Gastrocnemius medialis (tissue), 4 donors: ENCODE data around the gene CLMN. TPM values are rescaled to one million over a fixed set of nuclear protein-coding genes. Genes with fewer than 3 reads are reported as not detected.
A peak's percentile ranks its signal among the peaks of the same experiment; 100 is the strongest.

ENCODE experiments used
- ATAC-seq, 2 donors: fragments of 150-250 bp; one replicate each; pipeline ENCODE4 v1.9.1; 2016
- DNase-seq, 2 donors: peaks; one replicate each; pipeline ENCODE4 v3.0.0-alpha.2; 2019
- H3K27ac ChIP-seq, 4 donors: fragments of 200-600 bp; sonication (generic); 1 replicate in 1 of 4; 2 replicates in 3 of 4; pipeline ENCODE4 v1.5.1; 2016 to 2018; ENCODE audit warnings: mild to moderate bottlenecking in 2 of 4, moderate library complexity in 1 of 4
- H3K27me3 ChIP-seq, 3 donors: fragments of 200-600 bp; sonication (generic) in 2 of 3; 1 replicate in 1 of 3; 2 replicates in 2 of 3; pipeline versions ENCODE4 v1.5.1 to v1.6.0; 2016 to 2019; ENCODE audit warnings: mild to moderate bottlenecking in 1 of 3, moderate library complexity in 1 of 3
- H3K36me3 ChIP-seq, 2 donors: fragments of 200-600 bp; sonication (generic) in 1 of 2; one replicate each; pipeline ENCODE4 v1.5.1; 2017 to 2018
- H3K4me1 ChIP-seq, 2 donors: fragments of 200-600 bp; sonication (generic) in 1 of 2; one replicate each; pipeline ENCODE4 v1.5.1; 2016 to 2017; ENCODE audit warnings: mild to moderate bottlenecking in 2 of 2
- H3K4me3 ChIP-seq, 4 donors: fragments of 200-600 bp; sonication (generic) in 3 of 4; 1 replicate in 1 of 4; 2 replicates in 3 of 4; pipeline ENCODE4 v1.5.1; 2016 to 2019; ENCODE audit warnings: mild to moderate bottlenecking in 2 of 4
- H3K9me3 ChIP-seq, 3 donors: fragments of 200-600 bp; sonication (generic) in 2 of 3; 1 replicate in 1 of 3; 2 replicates in 2 of 3; pipeline ENCODE4 v1.5.1; 2016 to 2019
- POLR2A ChIP-seq, 2 donors: fragments of 450-650 bp; IDR thresholded peaks; one replicate each; pipeline ENCODE4 v1.6.1; 2017; ENCODE audit warnings: antibody characterized with exemption in 2 of 2, mild to moderate bottlenecking in 2 of 2, moderate library complexity in 2 of 2
- in situ Hi-C, 4 donors: fragments of 200-750 bp; cut with MboI; loops; one replicate each; pipeline versions ENCODE4 v1.15.0 to v1.8.0; 2017; ENCODE audit warnings: low sequenced_read_pairs in 4 of 4
- intact Hi-C: fragments of 100-400 bp; cut with DNase I; formaldehyde crosslinking; loops from one replicate; pipeline ENCODE4 v1.15.1; 2023; ENCODE audit warnings: low total_unique reads
- total RNA-seq, 4 donors: library from RNA; depleted of rRNA; stranded (reverse); fragments of >200 nt; gene quantifications; one replicate each; pipeline versions ENCODE4 v1.1.0 to v1.2.3, GENCODE V29; 2016
- TF ChIP-seq, protein P1 (sequence below), 5 experiments: fragments of 450-650 bp in 3 of 5; fragments of 200-600 bp in 2 of 5; sonication (generic) in 2 of 5; IDR thresholded peaks in 4 of 5; conservative IDR thresholded peaks in 1 of 5; 1 replicate in 4 of 5; 2 replicates in 1 of 5; pipeline ENCODE4 v1.5.1; 2016 to 2019; ENCODE audit warnings: antibody characterized with exemption in 5 of 5, mild to moderate bottlenecking in 3 of 5, moderate library complexity in 3 of 5

The CLMN gene
- total RNA-seq, 4 donors from 2014 or later, result 3.8 to 8.8 (median 5.8) TPM

GRCh38 chr14:95345032-95345431 is 25.3 kb upstream of the CLMN start:
- DNase-seq (no peak), ATAC-seq (no peak)
- H3K36me3 ChIP-seq, result no peaks in the 10 kb centered on the region
- no peak overlapping the region for H3K27ac ChIP-seq
- in situ Hi-C loops (no loop called here), intact Hi-C loops (no loop called here)
- no peak for TF ChIP-seq POLR2A (IDR thresholded peaks at IDR 0.05)
- TF ChIP-seq, protein P1, sequence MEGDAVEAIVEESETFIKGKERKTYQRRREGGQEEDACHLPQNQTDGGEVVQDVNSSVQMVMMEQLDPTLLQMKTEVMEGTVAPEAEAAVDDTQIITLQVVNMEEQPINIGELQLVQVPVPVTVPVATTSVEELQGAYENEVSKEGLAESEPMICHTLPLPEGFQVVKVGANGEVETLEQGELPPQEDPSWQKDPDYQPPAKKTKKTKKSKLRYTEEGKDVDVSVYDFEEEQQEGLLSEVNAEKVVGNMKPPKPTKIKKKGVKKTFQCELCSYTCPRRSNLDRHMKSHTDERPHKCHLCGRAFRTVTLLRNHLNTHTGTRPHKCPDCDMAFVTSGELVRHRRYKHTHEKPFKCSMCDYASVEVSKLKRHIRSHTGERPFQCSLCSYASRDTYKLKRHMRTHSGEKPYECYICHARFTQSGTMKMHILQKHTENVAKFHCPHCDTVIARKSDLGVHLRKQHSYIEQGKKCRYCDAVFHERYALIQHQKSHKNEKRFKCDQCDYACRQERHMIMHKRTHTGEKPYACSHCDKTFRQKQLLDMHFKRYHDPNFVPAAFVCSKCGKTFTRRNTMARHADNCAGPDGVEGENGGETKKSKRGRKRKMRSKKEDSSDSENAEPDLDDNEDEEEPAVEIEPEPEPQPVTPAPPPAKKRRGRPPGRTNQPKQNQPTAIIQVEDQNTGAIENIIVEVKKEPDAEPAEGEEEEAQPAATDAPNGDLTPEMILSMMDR (IDR thresholded peaks at IDR 0.05 in 4 of 5, conservative IDR thresholded peaks at IDR 0.05 in 1 of 5), result no peak
- no peaks in the 10 kb centered on the region for H3K4me1 ChIP-seq
- H3K9me3 ChIP-seq, result no peaks in the 10 kb centered on the region
- no peaks in the 10 kb centered on the region for H3K27me3 ChIP-seq
- H3K4me3 ChIP-seq, result no peak overlapping the region

GRCh38 chr14:95344536-95344935 is 24.8 kb upstream of the CLMN start:
- Histone ChIP-seq H3K27me3 (no peaks in the 10 kb centered on the region), H3K9me3 (no peaks in the 10 kb centered on the region), H3K4me1 (no peaks in the 10 kb centered on the region), H3K27ac (no peak overlapping the region), H3K36me3 (no peaks in the 10 kb centered on the region), H3K4me3 (no peak overlapping the region)
- DNase-seq (no peak), ATAC-seq (no peak)
- no peak for TF ChIP-seq POLR2A (IDR thresholded peaks at IDR 0.05)
- TF ChIP-seq, protein P1 (IDR thresholded peaks at IDR 0.05 in 4 of 5, conservative IDR thresholded peaks at IDR 0.05 in 1 of 5), result no peak
- in situ Hi-C loops (no loop called here), intact Hi-C loops (no loop called here)

GRCh38 chr14:95341564-95341963 is 21.9 kb upstream of the CLMN start:
- TF ChIP-seq, protein P1 (IDR thresholded peaks at IDR 0.05 in 4 of 5, conservative IDR thresholded peaks at IDR 0.05 in 1 of 5), result no peak
- no peak for TF ChIP-seq POLR2A (IDR thresholded peaks at IDR 0.05)
- in situ Hi-C loops, result no loop called here
- Histone ChIP-seq H3K9me3 (no peaks in the 10 kb centered on the region), H3K4me1 (no peaks in the 10 kb centered on the region), H3K36me3 (no peaks in the 10 kb centered on the region), H3K4me3 (no peak overlapping the region), H3K27me3 (peaks cover 0 to 4% (median 0%) of the 10 kb centered on the region in 3 donors), H3K27ac (no peak overlapping the region)
- no peak for DNase-seq
- no peak for ATAC-seq
- intact Hi-C loops, result no loop called here

DNA sequence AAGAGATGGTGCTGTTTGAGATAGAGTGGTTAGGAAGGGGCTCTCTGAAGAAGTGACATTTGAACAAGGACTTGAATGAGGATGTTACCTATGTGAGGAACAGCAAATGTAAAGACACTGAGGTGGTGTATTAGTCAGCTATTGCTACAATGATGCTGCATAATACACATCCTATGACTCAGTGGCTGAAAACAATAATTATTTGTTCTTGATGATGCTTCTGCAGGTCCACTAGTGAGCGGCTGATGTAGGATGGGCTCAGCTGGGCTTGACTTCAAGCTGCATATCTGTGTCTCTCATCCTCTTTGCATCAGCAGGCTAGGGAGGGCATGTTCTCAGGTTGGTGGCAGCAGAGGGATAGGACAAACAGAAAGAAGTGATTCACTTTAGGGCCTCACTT is 21.4 kb upstream of the CLMN start:
- H3K27ac ChIP-seq, result no peak overlapping the region
- no peaks in the 10 kb centered on the region for H3K36me3 ChIP-seq
- TF ChIP-seq POLR2A (IDR thresholded peaks at IDR 0.05), result no peak
- TF ChIP-seq, protein P1 (IDR thresholded peaks at IDR 0.05 in 4 of 5, conservative IDR thresholded peaks at IDR 0.05 in 1 of 5), result no peak
- DNase-seq, result no peak
- ATAC-seq, result no peak
- in situ Hi-C loops (no loop called here), intact Hi-C loops (no loop called here)
- H3K27me3 ChIP-seq, result peaks cover 0 to 4% (median 0%) of the 10 kb centered on the region in 3 donors
- no peaks in the 10 kb centered on the region for H3K4me1 ChIP-seq
- H3K9me3 ChIP-seq, result no peaks in the 10 kb centered on the region
- no peak overlapping the region for H3K4me3 ChIP-seq

DNA sequence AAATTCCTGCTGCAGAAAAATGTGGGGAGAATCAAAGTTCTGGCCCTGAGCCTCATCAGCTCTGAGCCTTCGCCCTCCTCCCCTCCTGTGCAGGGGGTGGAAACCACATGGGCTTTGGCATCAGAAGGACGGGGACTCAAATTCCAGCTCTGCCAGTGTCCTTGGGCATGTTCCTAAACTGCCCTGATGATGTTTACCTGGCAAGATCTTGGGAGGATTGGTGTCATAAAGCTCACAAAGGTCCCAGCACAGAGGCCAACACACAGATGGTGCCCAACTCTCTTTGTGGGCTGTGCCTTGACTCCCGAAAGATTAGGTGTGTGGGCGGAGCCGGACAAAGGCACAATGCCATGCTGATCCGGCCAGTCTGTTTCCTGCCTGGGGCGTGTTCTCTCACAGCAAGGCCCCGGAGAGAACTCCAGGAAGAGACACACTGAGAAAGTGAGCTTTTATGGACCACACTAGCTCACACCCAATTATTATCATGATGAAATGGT is 20.5 kb upstream of the CLMN start:
- TF ChIP-seq POLR2A (IDR thresholded peaks at IDR 0.05), result no peak
- TF ChIP-seq, protein P1 (IDR thresholded peaks at IDR 0.05 in 4 of 5, conservative IDR thresholded peaks at IDR 0.05 in 1 of 5), result no peak
- intact Hi-C loops, result no loop called here
- Histone ChIP-seq H3K36me3 (no peaks in the 10 kb centered on the region), H3K27me3 (peaks cover 0 to 4% (median 0%) of the 10 kb centered on the region in 3 donors), H3K27ac (no peak overlapping the region), H3K4me3 (no peak overlapping the region), H3K4me1 (no peaks in the 10 kb centered on the region), H3K9me3 (no peaks in the 10 kb centered on the region)
- ATAC-seq, result peak in 1 of 2 donors; percentile 12
- DNase-seq, result peak in 1 of 2 donors; percentile 17
- in situ Hi-C loops, result no loop called here
